Subcutaneous adipose tissue (tissue), 4 donors: ENCODE measurements around the gene RABAC1. TPM values are rescaled to one million over a fixed set of nuclear protein-coding genes. Genes with fewer than 3 reads are reported as not detected.

Source experiments
- total RNA-seq, 4 donors: library from RNA; depleted of rRNA; stranded (reverse); fragments of >200 nt; gene quantifications; one replicate each; pipeline ENCODE4 v1.1.0, GENCODE V29; 2016
- TF ChIP-seq, protein P1 (sequence below): fragments of 450-650 bp; IDR thresholded peaks from one replicate; pipeline ENCODE4 v1.5.1; 2016; ENCODE audit warnings: low read depth, mild to moderate bottlenecking, control low read depth, antibody characterized with exemption, moderate library complexity

Gene RABAC1
- total RNA-seq, 4 donors from 2014 or later, result 104 to 159 (median 137) TPM

DNA sequence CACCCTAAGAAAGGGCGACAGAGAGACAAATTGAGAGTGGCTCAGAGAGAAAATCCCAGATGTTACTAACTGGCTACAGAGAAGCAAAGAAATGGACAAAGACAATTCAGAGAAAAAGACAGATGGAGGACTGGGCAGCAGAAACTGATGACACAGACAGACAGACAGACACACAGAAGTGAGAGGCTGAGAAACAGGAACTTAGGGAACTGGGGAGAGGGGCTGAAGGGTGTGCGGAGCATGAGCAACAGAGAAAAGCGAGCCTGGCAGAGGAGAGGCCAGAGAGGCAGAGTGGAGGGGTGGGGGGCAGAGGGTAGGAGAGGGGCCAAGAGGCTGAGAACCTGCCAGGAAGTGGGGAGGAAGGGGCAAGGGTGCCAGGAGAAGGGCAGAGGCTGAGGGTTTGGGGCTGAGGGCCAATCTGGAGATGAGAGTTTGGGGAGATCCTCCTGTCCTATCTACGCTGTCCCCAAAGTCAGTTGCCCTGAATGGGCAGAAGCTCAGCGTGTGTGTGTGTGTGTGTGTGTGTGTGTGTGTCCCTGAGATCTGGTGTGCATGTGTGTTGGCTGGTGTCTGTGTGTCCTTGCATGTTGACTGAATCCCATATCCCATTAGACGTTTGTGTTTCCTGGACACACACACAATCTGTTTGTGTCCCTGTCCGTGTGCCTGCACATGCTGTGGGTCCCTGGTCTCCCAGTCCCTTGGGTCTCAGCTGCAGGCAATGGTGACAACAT, 25.3 kb downstream of the RABAC1 start:
- TF ChIP-seq, protein P1, sequence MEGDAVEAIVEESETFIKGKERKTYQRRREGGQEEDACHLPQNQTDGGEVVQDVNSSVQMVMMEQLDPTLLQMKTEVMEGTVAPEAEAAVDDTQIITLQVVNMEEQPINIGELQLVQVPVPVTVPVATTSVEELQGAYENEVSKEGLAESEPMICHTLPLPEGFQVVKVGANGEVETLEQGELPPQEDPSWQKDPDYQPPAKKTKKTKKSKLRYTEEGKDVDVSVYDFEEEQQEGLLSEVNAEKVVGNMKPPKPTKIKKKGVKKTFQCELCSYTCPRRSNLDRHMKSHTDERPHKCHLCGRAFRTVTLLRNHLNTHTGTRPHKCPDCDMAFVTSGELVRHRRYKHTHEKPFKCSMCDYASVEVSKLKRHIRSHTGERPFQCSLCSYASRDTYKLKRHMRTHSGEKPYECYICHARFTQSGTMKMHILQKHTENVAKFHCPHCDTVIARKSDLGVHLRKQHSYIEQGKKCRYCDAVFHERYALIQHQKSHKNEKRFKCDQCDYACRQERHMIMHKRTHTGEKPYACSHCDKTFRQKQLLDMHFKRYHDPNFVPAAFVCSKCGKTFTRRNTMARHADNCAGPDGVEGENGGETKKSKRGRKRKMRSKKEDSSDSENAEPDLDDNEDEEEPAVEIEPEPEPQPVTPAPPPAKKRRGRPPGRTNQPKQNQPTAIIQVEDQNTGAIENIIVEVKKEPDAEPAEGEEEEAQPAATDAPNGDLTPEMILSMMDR, result no peak

GRCh38 chr19:41932720-41933332, 26.3 kb downstream of the RABAC1 start:
- TF ChIP-seq, protein P1, result no peak

DNA sequence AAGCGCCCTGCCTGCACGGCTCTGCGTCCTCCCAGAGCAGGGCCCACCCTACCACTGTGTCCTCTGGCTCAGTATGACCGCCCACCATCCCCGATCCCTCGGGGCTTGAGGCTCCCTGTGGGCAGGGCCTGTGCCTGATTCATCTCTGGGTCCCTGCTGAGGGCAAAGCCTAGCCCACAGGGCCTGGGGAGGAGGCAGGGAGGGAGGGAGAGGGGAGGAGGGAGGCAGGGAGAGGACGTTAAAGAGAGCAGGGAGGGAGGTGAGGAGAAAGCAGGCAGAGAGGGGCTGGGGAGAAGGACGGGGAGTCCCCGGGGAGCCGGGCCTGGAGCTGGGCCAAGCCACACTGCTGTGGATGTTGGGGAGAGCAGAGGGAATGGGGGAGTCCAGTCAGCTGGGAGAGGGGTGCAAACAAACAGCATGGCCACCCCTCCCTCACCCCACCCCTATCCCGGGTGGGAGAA, 26.8 kb downstream of the RABAC1 start:
- TF ChIP-seq, protein P1, result no peak

GRCh38 chr19:41930926-41931592, 28.1 kb downstream of the RABAC1 start:
- TF ChIP-seq, protein P1, result no peak

DNA sequence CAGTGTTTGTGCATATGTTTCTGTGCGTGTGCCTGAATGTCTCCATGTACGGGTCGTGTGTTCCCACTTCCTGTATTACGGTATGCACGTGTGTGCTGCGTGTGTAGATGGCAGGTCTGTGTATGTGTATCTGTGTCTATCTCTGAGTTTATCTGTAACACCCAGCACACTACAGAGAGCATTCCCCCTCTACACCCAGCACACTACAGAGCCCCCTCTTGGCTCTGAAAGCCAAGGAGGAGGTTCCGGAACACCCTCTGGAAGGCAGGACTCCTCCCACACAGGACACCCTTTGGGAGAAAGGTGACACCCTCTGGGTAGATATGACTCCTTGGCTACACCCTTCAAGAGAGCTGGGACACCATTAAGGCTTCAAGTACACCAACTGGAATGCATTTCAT, 28.8 kb downstream of the RABAC1 start:
- TF ChIP-seq, protein P1, result no peak

DNA sequence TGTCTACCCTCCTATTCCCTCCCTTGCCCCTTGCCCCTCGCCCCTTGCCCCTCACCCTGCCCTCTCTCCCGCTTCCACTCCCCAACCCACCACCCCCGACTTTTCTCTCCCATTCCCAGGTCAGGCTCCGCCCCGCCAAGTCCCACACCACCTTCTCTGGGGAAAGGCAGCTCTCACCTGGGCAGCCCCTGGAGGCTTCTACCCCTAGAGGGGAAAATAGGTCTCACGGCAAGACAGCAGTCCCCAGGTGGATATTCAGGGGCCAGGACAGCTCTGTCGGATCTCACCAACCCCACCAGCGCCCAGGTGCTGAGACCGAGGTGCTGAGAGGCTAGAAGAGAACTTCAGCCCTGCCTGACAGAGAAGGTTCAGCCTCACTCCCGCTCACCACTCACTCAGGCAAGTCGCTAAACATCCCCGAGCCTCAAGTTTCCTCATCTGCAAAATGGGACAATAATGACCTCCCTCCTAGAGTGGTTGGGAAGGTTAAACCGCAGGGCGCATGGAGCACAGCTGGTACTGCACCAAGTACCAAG, 29.5 kb downstream of the RABAC1 start:
- TF ChIP-seq, protein P1, result no peak
